ENCODE results near the gene RAB17.
"Not testable (repeated sequence)": the region's sequence is repeated elsewhere in the genome, so short reads cannot be mapped to it uniquely, and the experiment has no call there.

RAB17 gene

GRCh38 chr2:237616734-237617586 lies 26.4 kb upstream of the RAB17 start:
- Histone ChIP-seq H3K4me1 (ENCODE audit: control insufficient read depth, insufficient read depth, low read length) (peaks cover 22% of the 10 kb centered on the region), H3K36me3 (ENCODE audit: control insufficient read depth, insufficient read depth, low read length) (no peaks in the 10 kb centered on the region), H3K27ac (ENCODE audit: low read depth, low read length) (peak overlapping the region; percentile 56), H3K4me3 (ENCODE audit: low read length) (no peak overlapping the region), H3K27me3 (ENCODE audit: control insufficient read depth, insufficient read depth, low read length) (no peaks in the 10 kb centered on the region), H3K9ac (ENCODE audit: low read length) (no peak overlapping the region)

DNA sequence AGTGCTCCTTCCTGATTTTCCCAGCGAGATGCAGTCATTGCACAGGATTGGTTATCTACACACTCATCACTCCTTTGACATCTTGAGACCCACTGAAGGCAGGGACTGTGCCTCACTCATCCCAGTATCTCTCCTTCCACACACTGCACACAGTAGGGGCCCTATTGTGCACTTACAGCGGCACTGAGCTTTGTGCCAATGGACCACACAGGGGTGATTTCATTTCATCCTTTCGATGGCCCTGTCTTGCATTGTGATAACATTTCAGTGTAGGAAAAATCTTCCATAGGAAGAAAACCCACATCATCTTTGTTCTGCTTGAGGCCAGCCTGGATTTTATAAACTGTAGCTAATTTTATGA lies 25.8 kb upstream of the RAB17 start:
- Histone ChIP-seq H3K27me3 (ENCODE audit: control insufficient read depth, insufficient read depth, low read length) (no peaks in the 10 kb centered on the region), H3K9ac (ENCODE audit: low read length) (no peak overlapping the region), H3K4me1 (ENCODE audit: control insufficient read depth, insufficient read depth, low read length) (peaks cover 22% of the 10 kb centered on the region), H3K36me3 (ENCODE audit: control insufficient read depth, insufficient read depth, low read length) (no peaks in the 10 kb centered on the region), H3K27ac (ENCODE audit: low read depth, low read length) (peak overlapping the region; percentile 65), H3K4me3 (ENCODE audit: low read length) (no peak overlapping the region)

- peak overlapping the region; percentile 65 for H3K27ac ChIP-seq (ENCODE audit: low read depth, low read length)
- H3K9ac ChIP-seq (ENCODE audit: low read length): no peak overlapping the region
- H3K4me3 ChIP-seq (ENCODE audit: low read length): no peak overlapping the region
- no peaks in the 10 kb centered on the region for H3K27me3 ChIP-seq (ENCODE audit: control insufficient read depth, insufficient read depth, low read length)
- peaks cover 22% of the 10 kb centered on the region for H3K4me1 ChIP-seq (ENCODE audit: control insufficient read depth, insufficient read depth, low read length)
- no peaks in the 10 kb centered on the region for H3K36me3 ChIP-seq (ENCODE audit: control insufficient read depth, insufficient read depth, low read length)
Measured at GRCh38 chr2:237615631-237616249, 25.2 kb upstream of the RAB17 start.

DNA sequence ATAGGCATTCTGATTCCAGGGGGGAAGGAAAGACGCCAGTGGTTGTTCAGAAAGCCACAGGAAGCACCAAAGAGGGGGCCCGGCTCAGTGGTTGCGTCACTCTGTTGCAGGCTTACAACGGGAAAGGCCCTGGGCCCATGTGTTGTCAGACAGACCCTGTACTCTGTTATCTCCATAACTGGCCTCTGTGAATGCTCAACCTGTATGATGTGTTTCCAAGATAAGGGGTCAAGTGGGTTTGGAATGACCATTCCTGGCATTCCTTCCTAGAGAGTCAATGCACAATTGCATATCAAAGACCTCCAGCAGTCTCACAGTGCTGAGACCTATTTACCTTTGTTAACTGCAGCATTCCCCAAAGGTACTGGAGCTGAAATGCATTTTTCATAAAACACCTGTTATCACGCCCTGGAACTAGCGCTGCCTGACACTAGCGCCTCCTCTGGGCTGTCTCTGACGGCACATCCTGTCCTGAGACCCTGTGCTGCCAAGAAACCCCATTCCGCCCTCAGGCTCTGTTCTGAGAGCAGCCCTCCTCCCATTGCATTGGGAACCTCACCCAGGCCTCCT lies 23.7 kb upstream of the RAB17 start:
- Histone ChIP-seq H3K4me3 (ENCODE audit: low read length) (no peak overlapping the region), H3K27me3 (ENCODE audit: control insufficient read depth, insufficient read depth, low read length) (no peaks in the 10 kb centered on the region), H3K4me1 (ENCODE audit: control insufficient read depth, insufficient read depth, low read length) (peaks cover 22% of the 10 kb centered on the region), H3K27ac (ENCODE audit: low read depth, low read length) (no peak overlapping the region), H3K36me3 (ENCODE audit: control insufficient read depth, insufficient read depth, low read length) (no peaks in the 10 kb centered on the region), H3K9ac (ENCODE audit: low read length) (no peak overlapping the region)

- Histone ChIP-seq H3K36me3 (ENCODE audit: control insufficient read depth, insufficient read depth, low read length) (no peaks in the 10 kb centered on the region), H3K4me3 (ENCODE audit: low read length) (no peak overlapping the region), H3K27me3 (ENCODE audit: control insufficient read depth, insufficient read depth, low read length) (no peaks in the 10 kb centered on the region), H3K27ac (ENCODE audit: low read depth, low read length) (no peak overlapping the region), H3K9ac (ENCODE audit: low read length) (no peak overlapping the region), H3K4me1 (ENCODE audit: control insufficient read depth, insufficient read depth, low read length) (peaks cover 22% of the 10 kb centered on the region)
Measured at GRCh38 chr2:237613679-237614078, 23.1 kb upstream of the RAB17 start.

- Histone ChIP-seq H3K27ac (ENCODE audit: low read depth, low read length) (no peak overlapping the region), H3K4me3 (ENCODE audit: low read length) (no peak overlapping the region), H3K27me3 (ENCODE audit: control insufficient read depth, insufficient read depth, low read length) (no peaks in the 10 kb centered on the region), H3K36me3 (ENCODE audit: control insufficient read depth, insufficient read depth, low read length) (no peaks in the 10 kb centered on the region), H3K9ac (ENCODE audit: low read length) (no peak overlapping the region), H3K4me1 (ENCODE audit: control insufficient read depth, insufficient read depth, low read length) (peaks cover 17% of the 10 kb centered on the region)
Measured at GRCh38 chr2:237612527-237613357, 22.2 kb upstream of the RAB17 start.

DNA sequence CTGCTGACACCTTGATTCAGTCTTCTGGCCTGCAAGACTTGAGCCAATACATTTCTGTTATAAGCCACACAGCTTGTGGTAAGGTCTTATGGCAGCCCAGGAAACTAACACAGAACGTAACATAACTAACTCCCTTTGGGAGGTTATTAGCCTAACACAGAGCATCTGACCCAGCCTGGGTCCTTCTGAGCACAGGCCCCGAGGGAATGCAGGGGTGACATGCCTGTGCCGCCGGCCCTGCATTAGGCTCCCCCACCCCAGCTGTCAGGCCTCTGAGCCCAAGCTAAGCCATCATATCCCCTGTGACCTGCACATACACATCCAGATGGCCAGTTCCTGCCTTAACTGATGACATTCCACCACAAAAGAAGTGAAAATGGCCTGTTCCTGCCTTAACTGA lies 16.0 kb upstream of the RAB17 start:
- H3K9ac ChIP-seq (ENCODE audit: low read length); H3K4me3 ChIP-seq (ENCODE audit: low read length); H3K27ac ChIP-seq (ENCODE audit: low read depth, low read length); H3K36me3 ChIP-seq (ENCODE audit: control insufficient read depth, insufficient read depth, low read length); H3K4me1 ChIP-seq (ENCODE audit: control insufficient read depth, insufficient read depth, low read length); H3K27me3 ChIP-seq (ENCODE audit: control insufficient read depth, insufficient read depth, low read length): not testable (repeated sequence)

DNA sequence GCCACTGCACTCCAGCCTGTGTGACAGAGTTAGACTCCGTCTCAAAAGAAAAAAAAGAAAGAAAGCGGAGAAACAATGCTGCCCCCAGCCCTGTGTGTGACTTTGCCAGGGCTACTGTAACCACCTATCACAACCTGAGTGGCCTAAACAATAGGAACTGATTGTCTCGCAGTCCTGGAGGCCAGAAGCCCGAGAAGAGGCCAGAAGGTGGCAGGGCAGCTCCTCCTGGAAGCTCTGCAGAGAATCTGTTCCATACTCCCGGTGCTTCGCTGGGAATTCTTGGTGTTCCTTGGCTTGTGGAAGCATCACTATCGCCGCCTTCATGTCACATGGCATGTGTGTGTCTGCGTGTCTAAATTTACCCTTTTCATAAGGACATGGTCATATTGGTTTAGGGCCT lies 14.4 kb upstream of the RAB17 start:
- peaks cover 6% of the 10 kb centered on the region for H3K4me1 ChIP-seq (ENCODE audit: control insufficient read depth, insufficient read depth, low read length)
- no peak overlapping the region for H3K9ac ChIP-seq (ENCODE audit: low read length)
- no peaks in the 10 kb centered on the region for H3K36me3 ChIP-seq (ENCODE audit: control insufficient read depth, insufficient read depth, low read length)
- no peak overlapping the region for H3K27ac ChIP-seq (ENCODE audit: low read depth, low read length)
- H3K4me3 ChIP-seq (ENCODE audit: low read length): no peak overlapping the region
- H3K27me3 ChIP-seq (ENCODE audit: control insufficient read depth, insufficient read depth, low read length): no peaks in the 10 kb centered on the region

- no peak overlapping the region for H3K27ac ChIP-seq (ENCODE audit: low read depth, low read length)
- H3K4me1 ChIP-seq (ENCODE audit: control insufficient read depth, insufficient read depth, low read length): peaks cover 10% of the 10 kb centered on the region
- H3K9ac ChIP-seq (ENCODE audit: low read length): no peak overlapping the region
- H3K27me3 ChIP-seq (ENCODE audit: control insufficient read depth, insufficient read depth, low read length): no peaks in the 10 kb centered on the region
- no peak overlapping the region for H3K4me3 ChIP-seq (ENCODE audit: low read length)
- no peaks in the 10 kb centered on the region for H3K36me3 ChIP-seq (ENCODE audit: control insufficient read depth, insufficient read depth, low read length)
Measured at GRCh38 chr2:237604391-237604790, 13.9 kb upstream of the RAB17 start.

DNA sequence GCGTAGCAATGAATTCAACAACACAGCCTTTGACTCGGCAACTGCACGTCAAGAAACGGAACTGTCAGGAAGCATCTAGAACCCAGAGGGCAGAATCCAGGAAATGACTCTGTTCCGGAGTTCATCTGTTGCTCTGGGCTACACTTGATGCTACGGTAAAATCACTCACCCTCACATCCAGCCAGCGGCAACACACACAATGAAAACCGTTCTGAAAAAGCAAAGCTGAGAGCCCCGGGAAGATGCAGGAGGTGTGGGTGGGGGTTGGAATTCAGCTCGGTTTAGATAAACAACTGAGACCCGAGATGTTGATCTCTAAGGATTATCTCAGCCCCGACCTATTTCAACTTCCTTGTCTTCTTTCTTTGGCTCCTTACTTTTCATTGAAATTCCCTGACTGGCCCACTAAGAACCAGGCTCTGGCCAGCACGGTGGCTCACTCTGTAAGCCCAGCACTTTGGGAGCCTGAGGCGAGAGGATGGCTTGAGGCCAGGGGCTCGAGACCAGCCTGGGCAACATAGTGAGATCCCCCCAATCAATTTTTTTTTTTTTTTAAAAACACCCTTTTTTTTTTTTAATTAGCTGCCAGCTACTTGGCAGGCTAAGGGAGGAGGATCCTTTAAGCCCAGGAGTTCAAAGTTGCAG lies 13.3 kb upstream of the RAB17 start:
- Histone ChIP-seq H3K27ac (ENCODE audit: low read depth, low read length) (no peak overlapping the region), H3K27me3 (ENCODE audit: control insufficient read depth, insufficient read depth, low read length) (no peaks in the 10 kb centered on the region), H3K4me3 (ENCODE audit: low read length) (no peak overlapping the region), H3K9ac (ENCODE audit: low read length) (no peak overlapping the region), H3K36me3 (ENCODE audit: control insufficient read depth, insufficient read depth, low read length) (no peaks in the 10 kb centered on the region), H3K4me1 (ENCODE audit: control insufficient read depth, insufficient read depth, low read length) (peaks cover 10% of the 10 kb centered on the region)

DNA sequence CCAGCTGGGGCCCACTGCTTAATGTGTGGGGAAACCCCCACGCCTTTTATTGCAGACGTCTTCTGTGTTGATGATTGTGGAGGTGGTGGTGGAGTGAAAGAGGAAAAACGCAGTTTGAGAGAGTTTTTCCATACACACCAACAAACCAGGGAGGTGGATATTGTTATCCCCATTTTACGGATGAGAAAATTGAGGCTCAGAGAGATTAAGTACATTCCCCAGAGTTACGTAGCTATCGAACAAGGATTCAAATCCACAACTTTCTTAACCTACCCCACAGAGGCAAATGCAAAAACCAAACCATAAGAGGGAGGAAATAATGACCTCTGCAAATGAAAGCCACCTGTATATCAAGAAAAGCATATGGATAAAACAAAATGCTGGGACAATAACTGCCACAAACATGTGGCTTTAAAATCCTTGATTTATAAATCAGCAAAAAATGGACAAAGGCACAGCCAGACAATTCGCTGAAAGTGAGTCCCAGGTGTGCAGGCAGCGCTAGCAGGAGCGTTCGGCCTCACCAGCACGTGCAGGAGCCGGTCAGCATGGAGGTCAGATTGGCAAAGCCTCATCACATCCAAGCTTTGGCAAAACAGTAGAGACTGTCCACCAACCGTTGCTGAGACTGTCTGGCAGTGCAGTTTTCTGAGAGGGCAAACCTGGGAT lies 12.6 kb upstream of the RAB17 start:
- no peak overlapping the region for H3K27ac ChIP-seq (ENCODE audit: low read depth, low read length)
- no peak overlapping the region for H3K9ac ChIP-seq (ENCODE audit: low read length)
- H3K4me3 ChIP-seq (ENCODE audit: low read length): no peak overlapping the region

More for the DNA sequence above, 12.6 kb upstream of the RAB17 start:
- Histone ChIP-seq H3K4me1 (ENCODE audit: control insufficient read depth, insufficient read depth, low read length) (peaks cover 10% of the 10 kb centered on the region), H3K36me3 (ENCODE audit: control insufficient read depth, insufficient read depth, low read length) (no peaks in the 10 kb centered on the region), H3K27me3 (ENCODE audit: control insufficient read depth, insufficient read depth, low read length) (no peaks in the 10 kb centered on the region)

Data from rectal smooth muscle tissue (tissue), 1 donor.